Activated B cell treated with CpG ODN at 0.5 μM for 24 hours (primary cell): ENCODE measurements around the gene LRCH4. TPM values are rescaled to one million over a fixed set of nuclear protein-coding genes. Genes with fewer than 3 reads are reported as not detected.

Source experiments
- ATAC-seq: fragments of 200-7000 bp; cut with Tn5 transposase; one replicate; pipeline ENCODE4 v1.10.0; 2021; ENCODE audit warnings: low read depth, mild to moderate bottlenecking, moderate library complexity
- CTCF ChIA-PET: fragments of 350-600 bp; sonication (Branson Sonifier 250); formaldehyde crosslinking; loops from one replicate; lab custom pipeline; 2021; ENCODE audit warnings: antibody characterized with exemption; lab: Charles Lee
- POLR2A ChIA-PET: fragments of 350-600 bp; sonication (Branson Sonifier 250); formaldehyde crosslinking; loops from one replicate; lab custom pipeline; 2021; ENCODE audit warnings: antibody characterized with exemption; lab: Charles Lee
- DNase-seq: peaks from one replicate; pipeline ENCODE4 v3.0.0; 2022
- H3K27ac Mint-ChIP-seq: one replicate; pipeline ENCODE4 v1.8.0; 2020; ENCODE audit warnings: mixed read lengths
- H3K27me3 Mint-ChIP-seq: one replicate; pipeline ENCODE4 v1.8.0; 2021; ENCODE audit warnings: mixed read lengths
- H3K36me3 Mint-ChIP-seq: one replicate; pipeline ENCODE4 v1.8.0; 2021; ENCODE audit warnings: low read depth, mixed read lengths
- H3K4me1 Mint-ChIP-seq: one replicate; pipeline ENCODE4 v1.8.0; 2021; ENCODE audit warnings: mixed read lengths
- H3K4me3 Mint-ChIP-seq: one replicate; pipeline ENCODE4 v1.8.0; 2020; ENCODE audit warnings: mild to moderate bottlenecking, mixed read lengths
- H3K9me3 Mint-ChIP-seq: one replicate; pipeline ENCODE4 v1.8.0; 2020; ENCODE audit warnings: mixed read lengths
- intact Hi-C: fragments of 100-400 bp; cut with micrococcal nuclease; formaldehyde crosslinking; loops from one replicate; pipeline ENCODE4 v1.15.1; 2024
- total RNA-seq: library from RNA; stranded (reverse); gene quantifications from 2 replicates; pipeline ENCODE4 v1.2.3, GENCODE V29; 2022
- TF ChIP-seq, protein P1 (sequence below): fragments of 200-600 bp; IDR thresholded peaks from one replicate; pipeline ENCODE4 v1.8.0; 2022; ENCODE audit warnings: antibody characterized with exemption, mild to moderate bottlenecking

The LRCH4 gene
- total RNA-seq, 1 donor from 2014 or later: 174 TPM

DNA sequence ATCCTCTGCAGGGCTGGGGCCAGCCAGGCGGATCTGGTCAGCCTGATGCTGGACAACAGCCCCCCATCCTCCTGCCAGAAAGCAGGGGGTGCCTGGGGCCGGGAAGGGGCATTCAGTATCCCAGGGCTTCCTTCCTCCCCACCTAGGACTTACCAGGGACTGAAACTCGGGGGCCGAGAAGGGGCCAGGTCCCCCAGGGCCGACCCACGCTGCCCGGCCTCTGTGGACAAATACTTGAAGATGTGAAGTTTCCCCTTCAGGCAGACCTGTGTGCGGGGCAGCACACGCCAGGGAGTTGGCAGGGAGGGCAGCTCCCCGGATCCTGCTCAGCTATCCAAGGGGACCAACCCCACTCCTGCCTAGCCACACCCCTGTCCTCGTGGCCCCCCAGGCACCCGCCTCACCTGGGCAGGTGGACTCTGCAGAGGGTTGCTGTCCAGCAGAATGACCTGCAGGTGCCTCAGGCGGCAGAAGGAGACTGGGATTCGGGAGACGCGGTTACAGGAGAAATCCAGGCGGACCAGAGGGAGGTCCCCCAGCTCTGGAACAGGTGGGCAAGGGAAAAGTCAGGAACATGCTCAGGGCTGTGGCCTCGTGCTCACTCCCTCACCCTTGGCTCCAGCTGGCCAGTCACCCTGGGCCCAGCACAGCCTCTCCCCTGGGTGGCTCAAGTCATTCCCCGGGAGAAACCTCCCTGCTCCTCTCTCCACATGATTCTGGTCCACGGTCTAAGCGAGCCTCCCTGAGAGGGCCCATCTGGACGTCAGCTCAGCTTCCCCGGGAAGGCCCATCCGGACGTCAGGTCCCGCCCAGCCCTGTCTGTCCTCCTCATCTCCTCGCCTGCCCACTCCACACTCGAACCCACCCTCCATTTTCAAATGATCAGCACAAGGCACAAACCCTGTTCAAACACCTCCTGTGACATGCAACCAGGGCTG, 7.4 kb downstream of the LRCH4 start:
- CTCF ChIA-PET: no interaction called here

DNA sequence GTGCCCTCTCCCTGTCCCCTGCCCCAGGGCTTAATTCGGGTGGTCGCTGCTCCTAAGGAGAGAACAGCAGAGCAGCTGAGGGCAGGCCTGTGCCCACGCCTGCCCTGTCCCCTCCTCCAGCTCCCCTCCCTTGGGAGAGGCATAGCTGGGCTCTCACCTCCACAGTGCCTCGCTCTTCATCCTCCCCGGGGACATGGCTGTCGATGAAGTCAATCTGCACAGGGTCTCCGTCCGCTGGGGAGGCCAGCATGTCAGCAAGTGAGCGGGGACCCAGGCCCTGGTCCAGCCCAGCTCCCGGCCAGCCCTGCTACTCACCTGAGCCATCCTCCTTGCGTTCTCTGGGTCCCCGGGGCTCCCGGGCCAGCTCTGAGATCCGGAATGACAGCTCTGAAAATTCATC, 8.4 kb downstream of the LRCH4 start:
- DNase-seq (no peak), ATAC-seq (no peak)
- H3K4me1 Mint-ChIP-seq: peaks cover 4% of the 10 kb centered on the region
- no peaks in the 10 kb centered on the region for H3K27me3 Mint-ChIP-seq
- CTCF ChIA-PET: no interaction called here
- intact Hi-C loops: no loop called here
- TF ChIP-seq, protein P1, sequence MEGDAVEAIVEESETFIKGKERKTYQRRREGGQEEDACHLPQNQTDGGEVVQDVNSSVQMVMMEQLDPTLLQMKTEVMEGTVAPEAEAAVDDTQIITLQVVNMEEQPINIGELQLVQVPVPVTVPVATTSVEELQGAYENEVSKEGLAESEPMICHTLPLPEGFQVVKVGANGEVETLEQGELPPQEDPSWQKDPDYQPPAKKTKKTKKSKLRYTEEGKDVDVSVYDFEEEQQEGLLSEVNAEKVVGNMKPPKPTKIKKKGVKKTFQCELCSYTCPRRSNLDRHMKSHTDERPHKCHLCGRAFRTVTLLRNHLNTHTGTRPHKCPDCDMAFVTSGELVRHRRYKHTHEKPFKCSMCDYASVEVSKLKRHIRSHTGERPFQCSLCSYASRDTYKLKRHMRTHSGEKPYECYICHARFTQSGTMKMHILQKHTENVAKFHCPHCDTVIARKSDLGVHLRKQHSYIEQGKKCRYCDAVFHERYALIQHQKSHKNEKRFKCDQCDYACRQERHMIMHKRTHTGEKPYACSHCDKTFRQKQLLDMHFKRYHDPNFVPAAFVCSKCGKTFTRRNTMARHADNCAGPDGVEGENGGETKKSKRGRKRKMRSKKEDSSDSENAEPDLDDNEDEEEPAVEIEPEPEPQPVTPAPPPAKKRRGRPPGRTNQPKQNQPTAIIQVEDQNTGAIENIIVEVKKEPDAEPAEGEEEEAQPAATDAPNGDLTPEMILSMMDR: no peak
- POLR2A ChIA-PET: interaction anchor here (0.5 to 1.3 kb wide), 4 partner anchors 9 to 196 kb away, joined by 3 to 5 read pairs (median 3); partner anchors contain the start of genes FBXO24 and MOSPD3
- H3K27ac Mint-ChIP-seq: no peak overlapping the region
- no peak overlapping the region for H3K4me3 Mint-ChIP-seq
- peaks cover 30% of the 10 kb centered on the region for H3K36me3 Mint-ChIP-seq
- H3K9me3 Mint-ChIP-seq: no peaks in the 10 kb centered on the region

More for the DNA sequence above, 7.4 kb downstream of the LRCH4 start:
- ATAC-seq (no peak), DNase-seq (no peak)
- TF ChIP-seq, protein P1: no peak
- intact Hi-C loops: no loop called here
- POLR2A ChIA-PET: interaction anchor here (0.6 to 1.3 kb wide), 4 partner anchors 8 to 119 kb away, joined by 3 to 5 read pairs (median 4); partner anchors contain the start of genes FBXO24 and MOSPD3
- Mint-ChIP-seq H3K36me3 (peaks cover 29% of the 10 kb centered on the region), H3K27ac (no peak overlapping the region), H3K4me1 (peaks cover 14% of the 10 kb centered on the region), H3K9me3 (no peaks in the 10 kb centered on the region), H3K27me3 (no peaks in the 10 kb centered on the region), H3K4me3 (no peak overlapping the region)

DNA sequence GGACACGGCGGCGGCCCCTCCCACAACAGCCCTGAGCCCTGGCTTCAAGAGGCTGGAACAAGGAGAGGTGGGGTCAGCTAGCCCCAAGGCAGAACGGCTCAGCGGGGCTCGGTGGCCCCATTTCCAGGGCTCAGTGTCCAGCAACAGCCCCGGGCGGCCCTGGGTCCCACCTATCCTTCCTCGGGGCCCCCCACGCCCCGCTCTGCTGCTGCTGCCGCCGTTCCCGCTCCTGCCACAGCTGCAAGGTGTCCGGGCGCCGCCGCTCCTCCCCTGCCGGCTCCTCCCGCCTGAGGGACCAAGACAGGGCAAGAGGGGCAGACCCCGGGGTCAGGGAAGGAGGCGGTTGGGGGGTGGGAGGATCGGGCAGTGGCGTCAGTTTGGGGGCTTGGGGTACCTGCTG, 8.8 kb downstream of the LRCH4 start:
- TF ChIP-seq, protein P1: no peak
- ChIA-PET CTCF (no interaction called here), POLR2A (interaction anchor here (1.2 to 1.3 kb wide), 2 partner anchors 9 to 35 kb away, joined by 3 to 5 read pairs; partner anchors contain the start of genes FBXO24 and MOSPD3)
- Mint-ChIP-seq H3K27ac (no peak overlapping the region), H3K9me3 (no peaks in the 10 kb centered on the region), H3K4me1 (peaks cover 3% of the 10 kb centered on the region), H3K4me3 (no peak overlapping the region), H3K27me3 (no peaks in the 10 kb centered on the region), H3K36me3 (peaks cover 32% of the 10 kb centered on the region)
- ATAC-seq (no peak), DNase-seq (no peak)
- intact Hi-C loops: no loop called here

DNA sequence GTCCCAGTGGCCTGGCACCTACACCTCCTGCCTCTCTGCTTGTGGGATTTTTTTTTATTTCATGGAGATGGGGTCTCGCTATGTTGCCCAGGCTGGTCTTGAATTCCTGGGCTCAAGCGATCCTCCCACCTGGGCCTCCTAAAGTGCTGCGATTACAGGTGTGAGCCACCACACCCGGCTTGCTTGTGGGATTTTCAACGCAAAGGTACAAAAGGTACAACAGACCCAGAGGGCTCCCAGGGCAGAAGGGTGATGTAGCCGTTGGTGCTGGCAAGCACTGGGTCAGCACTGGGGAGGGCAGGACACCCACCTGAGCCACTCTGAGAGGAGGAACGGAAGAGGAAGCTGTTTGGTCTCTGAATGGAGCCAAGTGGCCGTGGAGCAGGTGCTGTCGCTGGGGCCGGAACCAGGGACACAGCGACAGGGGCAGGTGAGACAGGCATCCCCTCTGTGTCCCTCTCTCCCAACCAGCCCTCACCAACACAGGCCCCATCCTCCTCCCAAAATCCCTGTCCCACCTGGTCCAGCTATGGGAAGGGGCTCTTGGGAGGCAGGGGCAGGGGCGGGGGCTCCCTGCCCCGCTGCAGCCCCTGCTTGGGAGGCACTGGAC, 9.4 kb downstream of the LRCH4 start:
- ChIA-PET POLR2A (interaction anchor here (0.6 to 0.7 kb wide), 3 partner anchors 29 to 514 kb away, joined by 3 to 5 read pairs (median 5); partner anchors contain the start of gene ZCWPW1), CTCF (no interaction called here)
- TF ChIP-seq, protein P1: no peak
- H3K4me1 Mint-ChIP-seq: peaks cover 9% of the 10 kb centered on the region
- H3K9me3 Mint-ChIP-seq: no peaks in the 10 kb centered on the region
- H3K36me3 Mint-ChIP-seq: peaks cover 35% of the 10 kb centered on the region
- H3K27ac Mint-ChIP-seq: no peak overlapping the region
- DNase-seq (no peak), ATAC-seq (no peak)
- intact Hi-C loops: no loop called here
- H3K4me3 Mint-ChIP-seq: no peak overlapping the region
- H3K27me3 Mint-ChIP-seq: no peaks in the 10 kb centered on the region
